SW480 (cell line): ENCODE data around the gene OR5K4.

Experiments
- DNase-seq: peaks from one replicate; pipeline ENCODE4 v3.0.0-alpha.2; 2016; ENCODE audit warnings: low spot score

Gene OR5K4, protein sequence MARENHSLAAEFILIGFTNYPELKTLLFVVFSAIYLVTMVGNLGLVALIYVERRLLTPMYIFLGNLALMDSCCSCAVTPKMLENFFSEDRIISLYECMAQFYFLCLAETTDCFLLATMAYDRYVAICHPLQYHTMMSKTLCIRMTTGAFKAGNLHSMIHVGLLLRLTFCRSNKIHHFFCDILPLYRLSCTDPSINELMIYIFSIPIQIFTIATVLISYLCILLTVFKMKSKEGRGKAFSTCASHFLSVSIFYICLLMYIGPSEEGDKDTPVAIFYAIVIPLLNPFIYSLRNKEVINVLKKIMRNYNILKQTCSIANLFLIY

DNA sequence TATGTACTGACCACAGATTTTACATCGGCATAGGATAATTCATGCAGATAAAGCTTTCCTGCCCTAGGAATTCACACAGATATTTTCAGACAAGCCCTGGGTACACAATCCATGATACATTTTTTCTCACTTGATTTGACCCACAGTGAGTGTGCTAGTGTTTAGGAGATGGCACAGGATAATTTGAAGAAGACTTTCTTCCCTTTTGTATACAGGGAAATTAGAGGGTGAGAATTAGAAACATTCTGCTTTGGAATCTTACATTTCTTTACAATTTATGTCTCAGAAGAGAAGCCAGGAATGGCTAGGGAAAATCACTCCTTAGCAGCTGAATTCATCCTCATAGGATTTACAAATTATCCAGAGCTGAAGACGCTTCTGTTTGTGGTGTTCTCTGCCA lies at the start of gene OR5K4:
Gene OR5K4, plus strand, starts transcription at position 301 of the 400 bp plus-strand sequence. Its CDS starts 0 bp downstream, at position 301.
- no peak for DNase-seq

DNA sequence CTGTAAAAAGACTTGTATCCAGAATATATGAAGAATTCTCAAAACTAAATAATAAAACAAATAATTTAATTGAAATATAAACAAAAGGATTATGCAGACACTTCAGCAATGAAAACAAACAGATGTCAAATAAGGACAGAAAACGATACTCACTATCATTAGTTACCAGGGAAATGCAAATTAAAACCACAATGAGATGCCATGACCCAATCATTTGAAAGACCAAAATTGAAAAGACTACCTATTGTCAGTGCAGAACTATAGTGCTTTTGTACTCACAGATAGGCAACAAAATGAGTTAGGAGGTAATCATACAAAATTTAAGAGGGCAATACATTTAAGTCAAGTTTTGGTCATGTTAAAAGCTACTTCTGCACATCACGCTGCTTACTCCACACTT lies 31.6 kb upstream of the OR5K4 start:
- no peak for DNase-seq

DNA sequence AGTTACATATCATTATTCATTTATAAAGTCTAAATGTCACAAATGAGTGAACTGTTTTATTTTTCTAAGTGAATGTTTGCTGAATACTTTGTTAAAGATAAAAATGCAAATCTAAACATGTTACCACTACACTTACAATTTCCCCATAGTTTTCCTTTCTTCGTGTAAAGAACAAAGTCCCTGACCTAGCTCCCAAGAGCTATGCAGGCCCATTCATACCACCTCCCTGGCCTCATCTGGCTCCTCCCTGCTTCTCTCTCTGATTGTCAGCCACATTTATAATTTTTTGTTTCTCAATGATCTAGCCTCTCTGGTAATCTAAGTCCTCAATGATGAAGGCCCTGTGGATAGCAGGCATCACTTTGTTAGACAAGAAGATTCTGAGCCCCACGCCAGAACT lies 31.0 kb upstream of the OR5K4 start:
- no peak for DNase-seq

DNA sequence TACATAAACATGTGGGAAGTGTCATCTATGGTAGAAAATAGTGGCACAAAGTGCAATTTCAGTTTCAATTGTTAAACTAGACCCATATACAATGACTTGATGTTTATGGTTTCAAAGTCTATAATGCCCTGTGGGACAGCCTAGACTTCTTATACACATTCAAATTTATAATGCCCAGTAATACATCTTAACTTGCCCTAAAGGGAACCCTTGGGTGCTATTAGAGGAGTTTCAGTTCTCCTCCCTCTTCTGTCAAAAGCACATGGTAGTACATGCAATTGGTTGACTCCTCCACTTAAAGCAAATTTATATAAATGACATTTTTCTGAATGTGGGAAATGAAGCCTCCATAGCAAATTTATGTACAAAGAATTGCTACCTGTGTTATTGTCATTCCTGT lies 30.2 kb upstream of the OR5K4 start:
- no peak for DNase-seq

DNA sequence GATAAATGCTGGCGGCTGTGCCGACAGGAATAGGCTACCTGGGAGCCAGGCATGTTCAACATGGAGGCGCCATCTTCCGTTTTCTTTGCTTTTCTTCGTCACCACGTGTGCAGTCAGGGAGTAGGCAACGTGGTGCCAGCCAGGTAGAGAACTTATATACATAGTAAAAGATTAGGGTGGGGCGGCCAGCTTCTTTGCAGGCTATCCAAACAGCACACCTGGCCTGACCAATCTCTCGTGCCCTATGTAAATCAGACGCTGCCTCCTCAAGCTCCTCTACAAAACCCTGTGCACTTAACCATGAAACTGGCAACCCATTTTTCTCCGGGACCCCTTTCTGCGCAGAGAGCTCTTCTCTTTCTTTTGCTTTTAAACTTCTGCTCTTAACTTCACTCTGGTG lies 28.6 kb upstream of the OR5K4 start:
- DNase-seq: peak; percentile 14

DNA sequence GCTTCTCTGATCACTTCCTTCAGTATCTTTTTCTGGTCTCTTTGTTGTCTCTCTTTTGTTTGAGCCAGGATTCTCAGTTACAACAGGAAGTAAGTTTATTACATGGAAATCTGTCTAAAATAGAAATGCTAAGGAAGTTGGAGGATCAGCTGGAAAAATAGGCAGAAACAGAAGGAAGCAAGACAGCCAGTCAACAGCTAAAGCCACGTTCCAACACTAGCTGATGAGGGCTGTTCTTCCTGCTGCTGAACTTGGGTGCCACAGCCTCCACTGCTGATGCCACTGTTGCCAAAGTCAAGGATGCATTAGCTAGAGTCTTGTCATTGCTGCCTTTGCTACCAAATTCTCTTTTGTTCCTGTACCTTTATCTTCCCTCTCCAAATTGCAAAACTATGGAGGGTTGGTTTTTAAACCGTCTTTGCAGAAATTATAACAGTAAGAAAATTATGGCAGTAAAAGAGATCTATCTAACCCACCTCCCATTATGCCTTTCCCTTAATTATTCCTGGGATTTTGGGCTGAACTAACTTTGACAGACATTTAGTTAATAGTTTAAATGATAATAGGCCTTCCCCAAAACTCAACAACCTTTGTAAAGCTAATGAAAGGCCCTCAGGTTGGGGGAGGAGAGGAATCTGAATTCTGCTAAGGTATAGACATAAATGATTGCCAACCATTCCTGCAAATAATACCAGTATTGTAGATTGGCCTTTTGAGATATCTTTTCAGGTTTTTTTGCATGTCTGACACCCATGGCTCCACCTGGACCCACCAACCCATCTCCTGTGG lies 27.4 kb upstream of the OR5K4 start:
- no peak for DNase-seq

DNA sequence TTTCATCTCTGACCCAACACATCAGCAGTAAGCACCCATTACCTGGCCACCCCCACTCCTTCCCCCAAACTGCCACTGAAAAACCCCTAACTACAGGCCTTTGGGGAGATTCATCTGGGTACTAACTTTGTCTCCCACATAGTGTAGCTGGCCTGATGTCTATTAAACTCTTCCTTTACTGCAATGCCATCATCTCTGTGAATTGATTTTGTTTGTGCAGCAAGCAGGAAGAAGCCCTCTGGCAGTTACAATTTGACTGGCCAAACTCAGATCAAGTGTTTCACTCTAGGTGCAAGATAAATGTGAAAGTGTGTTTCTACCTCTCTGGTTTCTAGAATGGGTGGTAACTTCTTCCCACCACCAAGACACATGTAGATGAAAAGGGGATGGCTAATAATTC lies 26.7 kb upstream of the OR5K4 start:
- no peak for DNase-seq

DNA sequence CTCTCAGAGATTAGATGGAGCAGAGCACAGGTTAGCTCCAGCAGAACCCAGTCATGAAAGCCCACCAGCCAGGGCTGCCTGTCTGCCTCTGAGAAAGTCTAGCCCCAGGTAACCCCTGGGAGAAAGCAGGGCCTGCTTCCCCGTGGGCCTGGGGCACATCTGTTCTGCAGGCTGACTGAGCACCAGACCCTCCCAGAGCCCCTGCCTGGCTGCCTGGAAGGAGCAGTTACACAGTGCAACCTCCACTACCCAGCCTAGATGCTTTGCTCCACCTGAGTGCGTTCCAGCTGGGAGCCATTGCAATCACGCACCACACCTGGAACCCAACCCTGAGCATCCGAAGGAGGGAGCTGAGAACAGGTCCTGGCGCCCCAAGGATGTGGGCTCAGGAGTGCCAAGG lies 24.7 kb upstream of the OR5K4 start:
- no peak for DNase-seq

DNA sequence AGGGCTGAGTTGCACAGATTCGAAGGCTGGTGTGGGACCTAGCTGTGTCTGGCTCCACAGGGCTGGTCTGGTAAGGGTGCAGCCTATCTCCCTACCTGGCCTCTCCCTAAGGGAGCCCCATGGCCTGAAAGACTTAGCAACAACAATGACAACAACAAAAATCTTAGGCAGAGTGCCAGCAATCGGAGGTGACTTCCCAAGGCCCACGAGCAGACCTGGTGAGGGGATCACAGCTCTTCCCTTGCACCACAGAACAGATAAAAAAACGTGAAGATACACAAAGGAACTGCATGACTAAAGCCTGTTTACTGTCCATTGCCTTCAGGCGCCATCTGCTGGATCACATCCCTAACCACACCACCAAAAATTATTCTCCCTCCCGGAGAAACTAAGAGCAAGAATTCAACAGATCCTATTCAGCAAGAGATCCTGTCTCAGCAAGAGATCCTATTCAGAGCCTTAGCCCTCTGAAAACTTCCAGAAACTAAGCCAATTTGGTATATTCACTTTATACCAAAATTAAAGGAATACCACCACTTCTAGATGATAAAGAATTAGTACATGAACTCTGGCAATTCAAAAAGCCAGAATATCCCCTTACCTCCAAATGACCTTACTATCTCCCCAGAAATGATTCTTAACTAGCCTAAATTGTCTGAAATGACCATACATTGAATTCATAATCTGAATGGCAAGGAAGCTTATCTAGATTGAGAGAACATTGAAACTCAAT lies 24.1 kb upstream of the OR5K4 start:
- DNase-seq: peak; percentile 39

DNA sequence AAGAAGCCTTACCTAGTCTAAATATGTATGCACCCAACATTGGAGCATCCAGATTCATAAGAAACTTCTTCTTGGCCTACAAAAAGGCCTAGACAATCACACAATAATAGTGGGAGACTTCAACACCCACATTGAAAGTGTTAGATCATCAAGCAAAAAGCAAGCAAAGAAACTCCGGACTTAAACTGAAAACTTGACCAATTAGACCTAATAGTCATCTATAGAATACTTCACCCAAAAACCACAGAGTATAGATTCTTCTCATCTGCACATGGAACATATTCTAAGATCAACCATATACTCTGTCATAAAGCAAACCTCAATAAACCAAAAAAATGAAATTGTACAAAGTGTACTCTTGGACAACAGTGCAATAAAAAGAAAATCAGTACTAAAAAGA lies 22.3 kb upstream of the OR5K4 start:
- DNase-seq: no peak

DNA sequence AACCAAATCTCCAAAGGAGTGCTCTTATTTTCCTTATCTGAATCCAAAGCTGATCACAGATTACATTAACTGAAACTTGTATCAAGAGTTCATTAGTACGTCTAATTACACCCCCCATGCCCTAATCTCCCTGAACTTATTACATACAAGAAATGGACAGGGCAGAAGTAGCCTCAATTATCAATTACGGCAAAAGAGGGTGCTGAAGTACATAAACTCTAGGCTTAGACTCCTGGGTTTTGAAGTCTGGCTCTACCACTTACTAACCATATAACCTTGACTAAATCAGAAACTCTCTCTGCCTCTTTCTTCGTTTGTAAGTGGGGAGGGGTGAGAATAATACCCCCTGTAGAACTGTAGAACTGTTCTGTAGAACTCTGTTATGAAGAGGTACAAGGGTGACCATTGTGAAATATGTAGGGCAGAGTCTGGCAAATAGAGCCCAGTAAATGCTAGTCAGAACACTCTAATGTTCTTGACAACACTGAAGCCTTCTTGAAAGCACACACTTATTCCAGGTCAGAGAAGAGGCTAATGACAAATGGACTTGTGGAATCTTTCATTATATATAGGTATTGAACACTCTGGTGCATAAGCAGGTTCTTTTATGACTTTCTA lies 19.6 kb upstream of the OR5K4 start:
- DNase-seq: no peak

DNA sequence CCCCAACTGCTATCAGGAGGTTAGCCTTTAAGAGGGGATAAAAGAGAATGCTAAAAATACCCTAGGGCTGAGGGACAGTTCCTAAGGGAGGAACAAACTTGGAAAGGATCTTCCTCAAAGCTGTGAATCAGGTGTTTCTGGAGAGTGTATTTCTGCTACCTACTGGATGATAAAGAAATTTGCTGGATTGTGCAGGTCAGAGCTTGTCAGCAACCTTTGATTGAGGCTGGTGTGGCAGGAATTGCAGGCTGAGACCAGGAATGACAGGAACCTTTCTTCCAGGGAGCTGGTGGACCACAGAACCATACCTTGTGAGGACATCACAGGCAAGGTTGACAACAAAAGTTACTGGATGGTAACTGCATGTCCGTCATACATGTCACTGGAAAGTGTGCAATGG lies 14.6 kb upstream of the OR5K4 start:
- no peak for DNase-seq

DNA sequence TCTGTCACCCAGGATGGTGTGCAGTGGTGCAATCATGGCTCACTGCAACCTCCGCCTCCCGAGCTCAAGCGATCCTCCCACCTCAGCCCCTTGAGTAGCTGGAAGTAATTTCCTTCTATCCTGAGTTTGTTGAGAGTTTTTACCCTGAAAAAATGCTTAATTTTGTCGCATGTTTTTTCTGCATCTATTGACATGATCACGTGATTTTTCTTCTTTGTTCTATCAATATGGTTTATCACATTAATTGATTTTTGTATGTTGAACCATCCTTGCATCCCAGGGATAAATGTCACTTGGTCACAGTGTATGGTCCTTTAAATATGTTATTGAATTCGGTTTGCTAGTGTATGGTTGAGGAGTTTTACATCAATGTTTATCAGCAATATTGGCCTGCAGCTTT lies 11.9 kb upstream of the OR5K4 start:
- no peak for DNase-seq

DNA sequence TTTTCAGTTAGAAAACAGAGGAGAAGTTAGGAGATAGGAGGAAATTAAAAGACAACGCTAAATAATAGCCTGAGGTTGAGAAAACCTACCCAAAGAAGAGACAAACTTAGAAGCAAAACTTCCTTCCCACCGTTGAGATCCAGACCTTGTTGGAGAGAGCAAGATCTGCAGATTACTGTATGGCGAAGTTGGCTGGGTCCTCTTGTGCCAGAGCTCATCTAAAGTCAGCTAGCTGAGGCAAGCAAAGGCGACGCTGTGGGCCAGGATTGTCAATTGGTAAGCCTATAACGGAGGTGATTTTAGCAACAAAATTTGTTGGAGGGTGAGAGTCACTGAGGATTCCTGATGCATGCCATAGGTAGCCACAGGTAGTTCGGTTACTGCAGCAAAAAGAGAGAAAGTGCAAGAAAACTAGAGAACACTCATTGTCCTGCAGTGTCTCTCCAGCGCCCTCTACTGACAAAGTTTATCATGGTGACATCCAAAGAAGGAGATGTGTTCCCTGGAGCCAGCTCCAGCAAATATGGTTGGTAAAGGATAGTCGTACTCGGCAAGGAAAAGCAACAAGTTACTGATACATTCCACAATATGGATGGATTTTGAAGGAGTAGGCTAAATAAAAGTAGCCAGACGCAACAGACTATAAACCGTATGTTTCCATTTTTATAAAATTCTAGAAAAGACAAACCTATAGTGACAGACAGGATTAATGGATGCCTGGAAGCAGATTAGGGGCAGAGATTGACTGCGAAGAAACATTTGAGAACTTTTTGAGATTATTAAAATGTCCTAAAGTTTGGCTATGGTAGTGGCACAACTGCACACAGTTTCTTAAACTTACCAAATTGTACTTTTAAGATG lies 9.8 kb upstream of the OR5K4 start:
- DNase-seq: peak; percentile 36

DNA sequence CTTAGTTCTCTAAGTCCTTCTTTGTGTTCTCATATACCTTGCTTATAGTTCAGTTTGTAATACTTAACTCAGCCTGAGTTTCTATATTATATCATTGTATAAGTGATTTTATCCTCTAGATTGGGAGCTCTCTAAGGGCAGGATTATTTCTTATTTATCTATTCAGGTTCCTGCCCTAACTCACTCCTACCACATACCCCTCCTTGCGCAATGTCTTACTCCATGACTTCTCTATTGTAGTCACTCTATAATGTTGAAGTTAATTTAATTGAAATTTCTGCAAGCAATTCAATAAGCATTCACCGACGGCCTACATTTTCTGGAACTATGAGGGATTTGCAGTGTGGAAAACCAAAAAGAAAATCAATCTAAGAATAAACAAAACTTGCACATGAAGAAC lies 3.6 kb upstream of the OR5K4 start:
- DNase-seq: no peak

DNA sequence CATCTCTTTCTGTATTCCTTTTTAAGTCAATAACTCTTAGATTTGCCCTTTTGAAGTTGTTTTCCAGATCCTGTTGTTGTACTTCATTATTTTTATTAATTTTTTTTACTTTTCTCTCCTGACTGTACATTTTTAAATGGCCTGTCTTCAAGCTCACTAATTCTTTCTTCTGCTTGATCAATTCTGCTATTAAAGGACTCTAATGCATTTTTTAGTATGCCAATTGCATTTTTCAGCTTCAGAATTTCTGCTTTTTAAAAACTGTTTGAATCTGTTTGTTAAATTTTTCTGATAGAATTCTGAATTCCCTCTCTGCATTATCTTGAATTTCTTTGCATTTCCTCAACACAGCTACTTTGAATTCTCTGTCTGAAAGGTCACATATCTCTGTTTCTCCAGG lies 5.6 kb downstream of the OR5K4 start:
- no peak for DNase-seq

DNA sequence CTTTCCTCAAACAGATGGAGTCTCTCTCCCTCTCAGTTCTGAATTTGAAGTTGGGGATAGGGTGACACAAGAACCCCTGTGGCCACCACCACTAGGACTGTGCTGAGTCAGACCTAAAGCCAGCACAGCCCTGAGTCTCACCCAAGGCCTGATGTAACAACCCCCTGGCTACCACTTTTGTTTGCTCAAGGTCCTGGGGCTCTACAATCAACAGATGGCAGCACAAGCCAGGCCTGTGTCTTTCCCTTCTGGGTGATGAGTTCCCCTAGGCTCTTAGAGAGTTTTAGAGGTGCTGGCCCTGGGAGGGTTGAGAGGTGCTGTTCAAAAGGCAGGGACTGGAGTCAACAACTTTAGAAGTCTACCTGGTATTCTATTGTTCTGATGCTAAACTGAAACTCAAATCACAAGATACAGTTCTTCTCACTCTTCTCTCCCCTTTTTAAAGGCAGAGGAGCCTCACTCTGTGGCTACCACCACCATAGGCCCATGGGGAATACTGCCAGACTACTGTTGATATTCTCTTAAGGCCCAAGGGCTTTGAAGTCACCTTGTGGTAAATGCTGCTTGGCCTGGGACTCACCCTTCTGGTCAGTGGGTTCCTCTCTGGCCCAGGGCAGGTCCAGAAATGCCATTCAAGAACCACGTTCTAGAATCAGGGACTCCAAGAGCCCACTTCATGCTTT lies 6.5 kb downstream of the OR5K4 start:
- DNase-seq: no peak

DNA sequence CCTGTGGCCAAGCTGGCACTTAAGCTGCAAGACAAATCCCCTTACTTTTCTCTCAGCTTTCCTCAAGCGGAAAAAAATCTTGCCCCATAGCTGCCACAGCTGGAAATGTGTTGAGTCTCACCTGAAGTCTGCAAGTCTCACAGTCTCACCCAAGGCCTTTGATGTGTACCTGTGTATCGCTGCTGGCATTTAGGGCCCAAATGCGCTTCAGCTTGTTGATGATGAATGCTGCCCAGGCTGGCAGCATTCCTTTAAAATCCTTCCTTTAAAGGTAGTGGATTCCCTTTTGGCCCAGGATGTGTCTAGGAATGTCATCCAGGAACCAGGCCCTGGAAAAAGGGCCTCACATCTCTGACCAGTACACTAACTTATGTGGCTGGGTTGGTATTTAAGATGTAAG lies 7.0 kb downstream of the OR5K4 start:
- no peak for DNase-seq

DNA sequence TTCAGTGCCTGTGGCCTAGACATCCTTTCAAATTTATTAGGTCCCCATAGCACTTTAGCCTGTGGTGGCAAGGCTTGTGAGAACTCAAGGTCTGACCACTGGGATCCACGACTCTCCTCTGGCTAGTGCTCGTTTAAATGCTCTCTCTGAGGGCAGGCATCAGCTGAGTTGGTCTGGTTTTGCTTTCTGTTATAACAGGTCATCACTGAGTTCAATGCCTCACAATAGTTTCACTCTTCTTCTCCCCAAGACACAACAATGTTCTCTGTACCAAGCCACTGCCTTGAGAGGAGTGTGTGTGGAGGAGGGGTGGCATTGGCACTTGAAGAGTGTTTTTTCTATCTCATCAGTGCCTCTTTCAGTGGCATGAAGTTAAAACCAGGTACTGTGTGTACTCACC lies 7.6 kb downstream of the OR5K4 start:
- DNase-seq: no peak

DNA sequence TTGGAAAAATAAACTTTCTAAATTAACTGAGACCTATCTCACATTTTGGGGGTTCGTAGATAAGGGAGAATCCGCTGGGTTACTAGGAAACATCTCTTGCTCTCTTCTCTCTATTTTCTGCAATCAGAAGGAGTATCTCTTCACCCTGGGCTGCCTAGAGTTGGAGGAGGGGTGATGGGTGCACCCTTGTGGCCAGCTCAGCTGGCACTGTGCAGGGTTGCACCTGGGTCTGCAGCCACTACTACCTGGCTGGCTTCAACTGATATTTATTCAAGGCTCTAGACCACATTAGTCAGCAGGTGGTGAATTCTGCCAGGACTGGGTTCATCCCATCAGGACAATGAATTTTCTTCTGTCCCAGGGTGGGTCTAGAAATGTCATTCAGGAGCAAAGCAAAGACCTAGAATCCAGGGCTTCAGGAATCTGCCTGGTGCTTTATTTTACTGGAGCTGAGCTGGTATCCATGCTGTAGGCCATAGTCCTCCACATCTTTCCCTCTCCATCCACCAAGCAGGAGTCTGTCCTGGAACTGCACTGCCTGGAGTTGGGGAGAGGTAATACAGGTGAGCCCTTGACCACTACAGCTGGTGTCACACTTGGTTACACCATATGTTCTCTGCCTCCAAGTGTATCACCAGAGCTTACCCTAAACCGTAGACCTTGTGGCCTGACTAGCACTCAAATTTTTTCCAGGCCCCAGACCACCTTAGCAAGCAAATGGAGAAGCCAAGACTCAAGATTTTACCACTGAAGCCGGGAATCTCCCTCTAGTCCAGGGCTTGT lies 14.0 kb downstream of the OR5K4 start:
- DNase-seq: no peak
